ENCODE data around the gene USP47.

Gene USP47

GRCh38 chr11:11992257-11993212 is 150.8 kb downstream of the USP47 start:
- in situ Hi-C loops (cut with MboI; ENCODE audit: low sequenced_read_pairs), result no loop called here

- in situ Hi-C loops (cut with MboI; ENCODE audit: low sequenced_read_pairs), result no loop called here
Measured at GRCh38 chr11:11993839-11994238, 152.1 kb downstream of the USP47 start.

DNA sequence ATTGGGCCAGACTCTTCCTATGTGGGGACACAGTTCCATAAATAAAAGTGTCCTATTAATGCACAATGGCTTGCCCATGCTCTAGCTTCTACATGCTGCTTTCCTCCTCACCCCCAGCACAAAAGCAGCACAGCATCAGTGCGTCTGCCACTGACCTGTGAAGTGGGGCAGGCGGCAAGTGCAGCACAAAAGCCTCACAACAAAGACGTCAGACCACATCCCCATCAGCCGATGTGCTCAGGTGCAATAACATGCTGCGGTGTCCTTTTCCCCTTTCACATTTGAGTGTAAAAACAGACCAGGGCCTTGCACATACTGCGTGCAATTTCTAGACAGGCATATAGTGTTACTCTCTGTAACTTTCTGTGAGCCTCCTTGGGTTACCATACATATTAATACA is 153.8 kb downstream of the USP47 start:
- in situ Hi-C loops (cut with MboI; ENCODE audit: low sequenced_read_pairs), result no loop called here

DNA sequence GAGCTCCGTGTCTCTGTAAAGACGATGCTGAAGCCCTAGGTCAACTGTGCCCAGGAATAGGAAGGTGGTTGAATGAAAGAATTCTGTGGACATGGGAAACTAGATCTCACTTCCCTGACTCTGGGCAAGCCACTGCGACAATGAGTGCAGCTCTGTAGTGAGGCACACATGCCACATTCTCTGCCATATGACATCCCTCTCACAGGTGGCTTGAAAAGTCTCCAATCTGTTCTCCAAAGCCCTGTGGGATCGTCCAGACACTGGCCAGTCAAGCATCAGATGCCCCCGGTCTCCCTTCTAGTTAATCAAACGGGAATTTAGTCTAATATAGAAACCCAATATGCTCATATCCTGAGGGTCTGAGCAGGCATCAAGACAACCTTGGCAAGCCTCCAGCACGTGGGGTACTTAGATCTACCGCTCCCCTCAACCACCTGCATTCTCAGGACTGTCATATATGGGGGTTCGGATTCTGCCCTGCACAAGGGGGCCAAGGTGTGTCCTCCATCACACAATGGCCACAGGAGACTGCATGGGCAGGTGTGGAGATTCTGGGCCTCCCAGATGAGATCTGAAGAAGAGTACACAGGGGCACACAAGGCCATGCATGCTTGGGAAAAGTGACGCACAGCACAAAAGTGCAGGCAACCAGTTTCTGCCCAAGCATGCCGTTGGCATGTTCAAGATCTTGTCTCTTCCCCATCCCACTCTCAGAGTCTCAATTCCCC is 154.7 kb downstream of the USP47 start:
- in situ Hi-C loops (cut with MboI; ENCODE audit: low sequenced_read_pairs), result no loop called here

GRCh38 chr11:11997049-11997322 is 155.2 kb downstream of the USP47 start:
- in situ Hi-C loops (cut with MboI; ENCODE audit: low sequenced_read_pairs), result no loop called here

DNA sequence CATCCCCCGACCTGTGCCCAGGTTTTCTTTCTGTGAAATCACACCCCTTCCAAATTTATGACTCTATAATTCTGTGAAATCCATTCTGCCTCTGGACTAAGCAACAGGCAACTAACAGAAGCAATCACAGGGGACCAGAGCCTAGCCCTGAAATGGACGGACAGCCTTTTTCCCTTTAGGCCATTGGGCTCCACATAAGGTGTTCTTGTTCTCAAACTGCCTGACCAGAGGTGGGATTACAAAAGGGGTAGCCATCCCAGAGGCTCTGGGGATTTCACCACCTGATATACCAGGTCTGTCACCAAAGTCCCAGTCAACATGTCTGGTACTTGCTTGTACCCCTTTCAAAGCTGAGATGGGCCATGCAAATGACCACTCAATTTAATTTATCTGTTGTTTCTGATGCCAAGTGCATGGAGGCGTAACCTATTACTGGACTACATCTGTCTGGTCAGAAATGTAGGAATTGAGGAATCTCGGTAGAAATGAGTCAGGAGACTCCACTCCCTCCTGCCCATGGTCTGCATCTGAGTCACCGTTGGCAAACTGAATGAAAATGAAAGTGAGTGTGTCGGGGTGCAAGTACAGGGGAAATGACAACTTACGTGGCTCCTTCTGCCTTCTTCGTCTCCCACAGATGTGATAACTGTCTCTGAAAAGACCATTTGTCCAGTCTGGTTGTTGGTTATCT is 156.5 kb downstream of the USP47 start:
- in situ Hi-C loops (cut with MboI; ENCODE audit: low sequenced_read_pairs), result no loop called here

GRCh38 chr11:12001186-12001585 is 159.4 kb downstream of the USP47 start:
- in situ Hi-C loops (cut with MboI; ENCODE audit: low sequenced_read_pairs), result no loop called here

DNA sequence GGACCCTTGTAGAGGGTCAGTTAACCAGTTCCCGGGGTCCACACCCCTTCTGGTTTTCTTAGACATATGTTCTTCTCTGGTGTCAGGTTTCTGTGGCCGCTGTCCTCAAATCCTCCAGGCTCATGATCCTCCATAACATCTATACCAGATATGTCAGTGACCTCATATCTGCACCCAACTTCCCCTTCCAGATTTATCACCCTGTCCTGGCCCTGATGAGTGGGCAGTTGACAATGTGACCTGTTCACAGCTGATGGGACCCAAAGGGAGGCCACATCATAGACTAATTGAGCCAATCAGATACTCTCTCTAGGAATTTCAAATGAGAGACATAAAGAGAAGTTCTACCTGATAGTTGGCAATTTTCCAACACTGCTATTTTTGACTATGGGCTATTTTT is 161.6 kb downstream of the USP47 start:
- in situ Hi-C loops (cut with MboI; ENCODE audit: low sequenced_read_pairs), result no loop called here

- in situ Hi-C loops (cut with MboI; ENCODE audit: low sequenced_read_pairs), result no loop called here
Measured at GRCh38 chr11:12003815-12004214, 162.0 kb downstream of the USP47 start.

DNA sequence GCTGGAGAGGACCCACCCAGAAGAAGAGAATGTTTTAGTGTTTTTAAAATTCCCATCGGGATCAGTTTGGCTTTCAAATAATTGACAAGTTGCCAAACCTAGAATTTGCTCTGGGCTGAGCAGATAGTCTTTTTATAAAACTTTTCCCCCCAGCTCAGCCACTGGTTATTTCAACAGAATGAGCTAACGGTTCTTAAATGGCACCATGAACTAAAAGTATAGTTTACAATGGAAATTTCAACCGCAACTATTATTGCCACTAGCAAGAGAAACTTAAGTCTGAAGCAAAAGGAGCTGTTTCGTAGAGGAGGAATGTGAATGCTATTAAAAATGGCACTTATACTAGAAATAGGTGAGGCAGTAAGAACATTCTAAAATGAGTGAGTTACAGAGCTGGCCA is 163.3 kb downstream of the USP47 start:
- in situ Hi-C loops (cut with MboI; ENCODE audit: low sequenced_read_pairs), result no loop called here

- in situ Hi-C loops (cut with MboI; ENCODE audit: low sequenced_read_pairs), result no loop called here
Measured at GRCh38 chr11:12005476-12005875, 163.7 kb downstream of the USP47 start.

GRCh38 chr11:12006552-12007229 is 164.9 kb downstream of the USP47 start:
- in situ Hi-C loops (cut with MboI; ENCODE audit: low sequenced_read_pairs), result no loop called here

- in situ Hi-C loops (cut with MboI; ENCODE audit: low sequenced_read_pairs), result no loop called here
Measured at GRCh38 chr11:12007230-12007593, 165.4 kb downstream of the USP47 start.

- in situ Hi-C loops (cut with MboI; ENCODE audit: low sequenced_read_pairs), result no loop called here
Measured at GRCh38 chr11:12007769-12008737, 166.3 kb downstream of the USP47 start, which contains the start of gene DKK3. DKK3 (minus strand) TSS chr11:12008626; CDS start chr11:12008582, 44 bp downstream.
